ENCODE results near the gene ACSL5.

The ACSL5 gene

DNA sequence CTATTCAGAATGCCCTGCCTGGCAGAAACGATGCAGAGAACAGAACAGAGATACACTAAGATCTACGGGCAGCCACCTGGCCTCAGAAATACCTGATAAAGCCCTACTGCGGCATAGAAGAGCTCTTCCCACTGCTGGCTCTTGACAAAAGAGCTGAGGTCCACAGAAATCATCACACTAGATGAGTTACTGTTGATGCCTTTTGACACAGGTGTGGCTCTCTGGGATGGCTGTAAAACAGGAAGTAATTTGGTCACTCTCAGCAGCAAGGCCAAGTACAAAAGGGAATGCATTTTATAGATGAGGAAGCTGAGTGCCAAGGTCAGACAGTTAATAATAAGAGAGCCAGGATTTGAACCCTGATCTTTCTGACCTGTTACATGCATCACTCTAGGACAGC lies 35.0 kb upstream of the ACSL5 start:
- H3K4me3 ChIP-seq (ENCODE audit: low read length in 2 of 2) = no peak overlapping the region
- H3K9me3 ChIP-seq (ENCODE audit: control insufficient read depth in 2 of 2, low read length in 2 of 2) = no peaks in the 10 kb centered on the region
- peaks cover 0 to under 1% of the 10 kb centered on the region in 2 donors for H3K27me3 ChIP-seq (ENCODE audit: control insufficient read depth in 1 of 2, insufficient read depth in 2 of 2, low read length in 2 of 2)
- H3K27ac ChIP-seq (ENCODE audit: low read length) = no peak overlapping the region
- H3K36me3 ChIP-seq (ENCODE audit: control insufficient read depth in 2 of 2, insufficient read depth in 2 of 2, low read length in 2 of 2) = no peaks in the 10 kb centered on the region
- H3K4me1 ChIP-seq (ENCODE audit: control insufficient read depth, insufficient read depth, low read length) = no peaks in the 10 kb centered on the region
- H3K9ac ChIP-seq (ENCODE audit: low read length in 2 of 2) = no peak overlapping the region

DNA sequence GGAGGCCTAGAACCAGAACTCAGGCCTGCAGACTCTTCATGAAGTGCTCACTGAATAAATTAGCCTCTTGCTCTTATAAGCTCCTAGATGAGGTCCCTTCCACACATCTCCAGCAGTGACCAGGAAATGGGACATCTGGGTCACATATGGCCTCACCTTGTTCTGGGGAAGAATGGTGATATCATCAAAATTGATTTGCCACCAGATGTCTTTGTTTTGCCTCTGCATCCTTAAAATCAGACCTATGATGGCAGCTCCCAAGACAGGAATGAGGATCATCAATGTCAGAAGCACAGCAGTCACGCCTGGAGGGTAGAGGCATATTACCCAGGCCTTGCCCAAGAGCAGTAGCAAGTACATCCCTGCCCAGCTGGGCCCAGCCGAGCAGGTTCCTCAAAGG lies 33.3 kb upstream of the ACSL5 start:
- H3K36me3 ChIP-seq (ENCODE audit: control insufficient read depth in 2 of 2, insufficient read depth in 2 of 2, low read length in 2 of 2) = no peaks in the 10 kb centered on the region
- H3K9me3 ChIP-seq (ENCODE audit: control insufficient read depth in 2 of 2, low read length in 2 of 2) = no peaks in the 10 kb centered on the region
- no peak overlapping the region for H3K27ac ChIP-seq (ENCODE audit: low read length)
- no peak overlapping the region for H3K9ac ChIP-seq (ENCODE audit: low read length in 2 of 2)
- no peak overlapping the region for H3K4me3 ChIP-seq (ENCODE audit: low read length in 2 of 2)
- H3K27me3 ChIP-seq (ENCODE audit: control insufficient read depth in 1 of 2, insufficient read depth in 2 of 2, low read length in 2 of 2) = no peaks in the 10 kb centered on the region
- H3K4me1 ChIP-seq (ENCODE audit: control insufficient read depth, insufficient read depth, low read length) = no peaks in the 10 kb centered on the region

DNA sequence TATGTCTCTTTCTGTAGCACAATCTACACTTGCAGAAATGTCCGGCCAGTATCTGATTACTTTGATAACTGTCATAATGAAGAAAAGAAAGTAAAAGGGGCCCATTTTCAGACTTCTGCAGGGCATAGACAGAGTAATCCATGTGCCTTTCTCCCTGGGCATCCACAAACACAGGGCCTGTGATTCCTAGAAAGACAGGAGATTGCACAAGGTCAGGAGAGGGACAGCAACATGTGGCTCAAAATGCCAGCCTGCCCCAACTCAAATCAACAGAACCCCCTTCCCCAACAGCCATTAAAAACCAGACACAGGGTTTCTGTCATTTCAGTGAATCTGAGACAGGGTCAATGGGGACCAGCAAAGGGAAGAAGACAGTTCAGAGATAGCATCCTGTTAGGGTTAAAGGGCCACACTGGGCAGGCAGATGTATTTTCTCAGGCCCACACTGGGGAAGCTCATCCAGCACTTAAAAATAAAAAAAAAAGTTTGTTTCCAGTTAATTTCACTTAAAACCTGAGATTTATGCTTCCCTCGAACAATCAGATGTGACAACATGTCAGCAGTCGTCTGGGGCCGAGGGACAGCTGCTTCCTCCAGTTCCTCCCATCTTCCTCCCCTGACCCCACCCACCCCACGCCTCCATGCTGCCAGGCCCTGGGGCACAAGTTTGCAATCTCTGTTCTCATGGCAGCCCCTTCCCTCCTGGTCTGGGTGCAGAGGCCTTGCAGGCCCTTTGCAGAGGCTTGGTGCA lies 30.7 kb upstream of the ACSL5 start:
- no peaks in the 10 kb centered on the region for H3K4me1 ChIP-seq (ENCODE audit: control insufficient read depth, insufficient read depth, low read length)
- no peaks in the 10 kb centered on the region for H3K9me3 ChIP-seq (ENCODE audit: control insufficient read depth in 2 of 2, low read length in 2 of 2)
- H3K9ac ChIP-seq (ENCODE audit: low read length in 2 of 2) = no peak overlapping the region
- H3K27me3 ChIP-seq (ENCODE audit: control insufficient read depth in 1 of 2, insufficient read depth in 2 of 2, low read length in 2 of 2) = no peaks in the 10 kb centered on the region
- no peaks in the 10 kb centered on the region for H3K36me3 ChIP-seq (ENCODE audit: control insufficient read depth in 2 of 2, insufficient read depth in 2 of 2, low read length in 2 of 2)
- no peak overlapping the region for H3K4me3 ChIP-seq (ENCODE audit: low read length in 2 of 2)
- H3K27ac ChIP-seq (ENCODE audit: low read length) = no peak overlapping the region

DNA sequence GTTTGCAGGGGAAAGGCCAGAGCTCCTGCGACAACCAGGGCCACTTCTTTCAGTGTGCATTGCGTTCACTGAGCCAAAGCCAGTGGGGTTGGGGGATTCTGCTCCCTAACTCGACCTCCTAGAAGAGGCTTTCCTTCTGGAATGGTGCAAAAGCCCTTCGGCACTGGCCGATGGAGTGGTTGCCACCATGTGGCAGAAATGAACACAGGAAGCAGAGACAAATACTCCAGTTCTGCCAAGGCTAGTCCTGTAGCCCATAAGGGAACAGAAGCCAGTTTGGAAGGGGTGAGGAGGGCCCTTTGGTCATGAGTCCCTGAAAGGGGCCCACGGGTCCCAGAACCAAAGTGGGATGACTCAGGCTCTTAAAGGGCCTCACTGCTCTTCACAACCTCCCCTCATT lies 29.7 kb upstream of the ACSL5 start:
- no peak overlapping the region for H3K4me3 ChIP-seq (ENCODE audit: low read length in 2 of 2)
- H3K9ac ChIP-seq (ENCODE audit: low read length in 2 of 2) = no peak overlapping the region

DNA sequence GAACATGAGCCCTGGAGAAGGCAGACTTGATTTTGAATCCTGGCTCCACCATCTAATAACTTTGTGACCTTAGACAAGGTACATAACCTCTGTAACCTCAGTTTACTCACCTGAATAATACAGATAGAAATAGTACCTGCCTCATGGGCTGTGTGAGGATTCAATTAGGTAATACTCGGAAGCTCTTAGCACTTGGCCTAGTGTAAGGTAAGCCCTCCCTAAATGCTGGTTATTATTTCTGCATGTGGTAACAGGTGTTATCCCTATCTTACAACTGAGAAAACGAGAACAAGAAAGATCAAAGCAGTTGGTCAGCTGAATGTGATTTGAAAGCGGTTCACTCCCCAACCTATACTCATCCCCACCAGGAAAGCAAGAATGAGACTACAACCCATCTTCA lies 28.7 kb upstream of the ACSL5 start:
- Histone ChIP-seq H3K4me3 (ENCODE audit: low read length in 2 of 2) (no peak overlapping the region), H3K9ac (ENCODE audit: low read length in 2 of 2) (no peak overlapping the region), H3K27ac (ENCODE audit: low read length) (no peak overlapping the region), H3K4me1 (ENCODE audit: control insufficient read depth, insufficient read depth, low read length) (no peaks in the 10 kb centered on the region), H3K27me3 (ENCODE audit: control insufficient read depth in 1 of 2, insufficient read depth in 2 of 2, low read length in 2 of 2) (no peaks in the 10 kb centered on the region), H3K9me3 (ENCODE audit: control insufficient read depth in 2 of 2, low read length in 2 of 2) (no peaks in the 10 kb centered on the region), H3K36me3 (ENCODE audit: control insufficient read depth in 2 of 2, insufficient read depth in 2 of 2, low read length in 2 of 2) (no peaks in the 10 kb centered on the region)

More for the DNA sequence above, 29.7 kb upstream of the ACSL5 start:
- no peak overlapping the region for H3K27ac ChIP-seq (ENCODE audit: low read length)
- no peaks in the 10 kb centered on the region for H3K36me3 ChIP-seq (ENCODE audit: control insufficient read depth in 2 of 2, insufficient read depth in 2 of 2, low read length in 2 of 2)
- no peaks in the 10 kb centered on the region for H3K9me3 ChIP-seq (ENCODE audit: control insufficient read depth in 2 of 2, low read length in 2 of 2)
- no peaks in the 10 kb centered on the region for H3K4me1 ChIP-seq (ENCODE audit: control insufficient read depth, insufficient read depth, low read length)
- no peaks in the 10 kb centered on the region for H3K27me3 ChIP-seq (ENCODE audit: control insufficient read depth in 1 of 2, insufficient read depth in 2 of 2, low read length in 2 of 2)

- H3K4me3 ChIP-seq (ENCODE audit: low read length in 2 of 2) = no peak overlapping the region
- H3K9me3 ChIP-seq (ENCODE audit: control insufficient read depth in 2 of 2, low read length in 2 of 2) = no peaks in the 10 kb centered on the region
- H3K36me3 ChIP-seq (ENCODE audit: control insufficient read depth in 2 of 2, insufficient read depth in 2 of 2, low read length in 2 of 2) = no peaks in the 10 kb centered on the region
- H3K4me1 ChIP-seq (ENCODE audit: control insufficient read depth, insufficient read depth, low read length) = no peaks in the 10 kb centered on the region
- H3K27me3 ChIP-seq (ENCODE audit: control insufficient read depth in 1 of 2, insufficient read depth in 2 of 2, low read length in 2 of 2) = no peaks in the 10 kb centered on the region
- no peak overlapping the region for H3K9ac ChIP-seq (ENCODE audit: low read length in 2 of 2)
- no peak overlapping the region for H3K27ac ChIP-seq (ENCODE audit: low read length)
These were observed 28.2 kb upstream of the ACSL5 start for GRCh38 chr10:112345743-112346142.

- no peaks in the 10 kb centered on the region for H3K4me1 ChIP-seq (ENCODE audit: control insufficient read depth, insufficient read depth, low read length)
- H3K27ac ChIP-seq (ENCODE audit: low read length) = no peak overlapping the region
- no peaks in the 10 kb centered on the region for H3K27me3 ChIP-seq (ENCODE audit: control insufficient read depth in 1 of 2, insufficient read depth in 2 of 2, low read length in 2 of 2)
- no peak overlapping the region for H3K9ac ChIP-seq (ENCODE audit: low read length in 2 of 2)
- no peaks in the 10 kb centered on the region for H3K9me3 ChIP-seq (ENCODE audit: control insufficient read depth in 2 of 2, low read length in 2 of 2)
- H3K36me3 ChIP-seq (ENCODE audit: control insufficient read depth in 2 of 2, insufficient read depth in 2 of 2, low read length in 2 of 2) = no peaks in the 10 kb centered on the region
- no peak overlapping the region for H3K4me3 ChIP-seq (ENCODE audit: low read length in 2 of 2)
These were observed 27.1 kb upstream of the ACSL5 start for GRCh38 chr10:112346774-112347173.

- no peaks in the 10 kb centered on the region for H3K9me3 ChIP-seq (ENCODE audit: control insufficient read depth in 2 of 2, low read length in 2 of 2)
- no peak overlapping the region for H3K9ac ChIP-seq (ENCODE audit: low read length in 2 of 2)
- no peaks in the 10 kb centered on the region for H3K4me1 ChIP-seq (ENCODE audit: control insufficient read depth, insufficient read depth, low read length)
- H3K4me3 ChIP-seq (ENCODE audit: low read length in 2 of 2) = no peak overlapping the region
- H3K27ac ChIP-seq (ENCODE audit: low read length) = no peak overlapping the region
- no peaks in the 10 kb centered on the region for H3K36me3 ChIP-seq (ENCODE audit: control insufficient read depth in 2 of 2, insufficient read depth in 2 of 2, low read length in 2 of 2)
- no peaks in the 10 kb centered on the region for H3K27me3 ChIP-seq (ENCODE audit: control insufficient read depth in 1 of 2, insufficient read depth in 2 of 2, low read length in 2 of 2)
These were observed 25.9 kb upstream of the ACSL5 start for GRCh38 chr10:112347709-112348671.

GRCh38 chr10:112348759-112349158 lies 25.2 kb upstream of the ACSL5 start:
- no peak overlapping the region for H3K9ac ChIP-seq (ENCODE audit: low read length in 2 of 2)
- no peak overlapping the region for H3K27ac ChIP-seq (ENCODE audit: low read length)
- H3K4me3 ChIP-seq (ENCODE audit: low read length in 2 of 2) = no peak overlapping the region
- H3K27me3 ChIP-seq (ENCODE audit: control insufficient read depth in 1 of 2, insufficient read depth in 2 of 2, low read length in 2 of 2) = no peaks in the 10 kb centered on the region
- no peaks in the 10 kb centered on the region for H3K36me3 ChIP-seq (ENCODE audit: control insufficient read depth in 2 of 2, insufficient read depth in 2 of 2, low read length in 2 of 2)
- no peaks in the 10 kb centered on the region for H3K4me1 ChIP-seq (ENCODE audit: control insufficient read depth, insufficient read depth, low read length)
- H3K9me3 ChIP-seq (ENCODE audit: control insufficient read depth in 2 of 2, low read length in 2 of 2) = no peaks in the 10 kb centered on the region

- H3K9ac ChIP-seq (ENCODE audit: low read length in 2 of 2) = no peak overlapping the region
- no peaks in the 10 kb centered on the region for H3K9me3 ChIP-seq (ENCODE audit: control insufficient read depth in 2 of 2, low read length in 2 of 2)
- H3K36me3 ChIP-seq (ENCODE audit: control insufficient read depth in 2 of 2, insufficient read depth in 2 of 2, low read length in 2 of 2) = no peaks in the 10 kb centered on the region
- H3K27ac ChIP-seq (ENCODE audit: low read length) = no peak overlapping the region
- no peaks in the 10 kb centered on the region for H3K27me3 ChIP-seq (ENCODE audit: control insufficient read depth in 1 of 2, insufficient read depth in 2 of 2, low read length in 2 of 2)
- no peak overlapping the region for H3K4me3 ChIP-seq (ENCODE audit: low read length in 2 of 2)
- H3K4me1 ChIP-seq (ENCODE audit: control insufficient read depth, insufficient read depth, low read length) = no peaks in the 10 kb centered on the region
These were observed 24.3 kb upstream of the ACSL5 start for GRCh38 chr10:112349521-112350085.

Measured in stomach smooth muscle (tissue), 2 donors.